Endothelial cell of umbilical vein (primary cell): ENCODE measurements around the gene UNC13D. TPM values are rescaled to one million over a fixed set of nuclear protein-coding genes. Genes with fewer than 3 reads are reported as not detected.

Source experiments
- BruUV-seq: library from RNA; stranded (reverse); fragments of 400-500 nt; replicated peaks from 2 replicates; lab custom pipeline; 2021; lab: Mats Ljungman, UMichigan
- CTCF ChIA-PET: fragments of 300-600, 350-600 bp; sonication (Branson Sonifier 250); formaldehyde crosslinking; loops from one replicate; lab custom pipeline; 2021; ENCODE audit warnings: antibody characterized with exemption, inconsistent platforms; lab: Charles Lee
- POLR2A ChIA-PET: fragments of 300-600, 350-600 bp; sonication (Branson Sonifier 250); formaldehyde crosslinking; loops from one replicate; lab custom pipeline; 2021; ENCODE audit warnings: antibody characterized with exemption, inconsistent platforms; lab: Charles Lee
- DNase-seq: peaks from one replicate; pipeline ENCODE4 v3.0.0-alpha.2; 2011; ENCODE audit warnings: low read depth, low spot score
- FAIRE-seq: peaks from 2 replicates; lab custom pipeline; 2011; peaks lifted over from hg19 to GRCh38; lab: Jason Lieb, UNC
- H2AFZ ChIP-seq: 2 replicates; pipeline ENCODE4 v1.6.0; 2012; ENCODE audit warnings: low read depth, low read length, control low read depth, inconsistent platforms
- H3K27ac ChIP-seq: 2 replicates; pipeline ENCODE4 v1.5.1; 2011; ENCODE audit warnings: low read depth, mild to moderate bottlenecking, control low read depth, low read length, moderate library complexity; ENCODE audit not compliant: insufficient read depth
- H3K27me3 ChIP-seq, 2 experiments: 2 replicates each; pipeline versions ENCODE4 v1.6.0 to v1.6.1; 2011; ENCODE audit warnings: low read length in 2 of 2, mixed read lengths in 1 of 2; ENCODE audit not compliant: control insufficient read depth in 2 of 2, insufficient read depth in 2 of 2
- H3K36me3 ChIP-seq, 2 experiments: 2 replicates in 1 of 2; 3 replicates in 1 of 2; pipeline ENCODE4 v1.5.1; 2011; ENCODE audit warnings: low read length in 2 of 2, mild to moderate bottlenecking in 1 of 2, moderate library complexity in 1 of 2; ENCODE audit not compliant: control insufficient read depth in 2 of 2, insufficient read depth in 2 of 2; ENCODE audit errors: extremely low read depth in 1 of 2
- H3K4me1 ChIP-seq: 3 replicates; pipeline ENCODE4 v1.5.1; 2011; ENCODE audit warnings: mild to moderate bottlenecking, low read length; ENCODE audit not compliant: control insufficient read depth, insufficient read depth; ENCODE audit errors: extremely low read depth
- H3K4me2 ChIP-seq: 2 replicates; pipeline ENCODE4 v1.6.1; 2011; ENCODE audit warnings: low read length, control low read depth, mixed read lengths; ENCODE audit not compliant: insufficient read depth
- H3K4me3 ChIP-seq, 3 experiments: fragments of 200-600 bp in 1 of 3; sonication (generic), shearing (Covaris generic) in 1 of 3; replicated peaks in 1 of 3; 2 replicates each; pipeline ENCODE4 v1.5.1; 2011 to 2016; ENCODE audit warnings: control low read depth in 3 of 3, low read length in 3 of 3, mild to moderate bottlenecking in 2 of 3, inconsistent platforms in 1 of 3, low read depth in 1 of 3, moderate library complexity in 1 of 3; ENCODE audit not compliant: insufficient read depth in 1 of 3
- H3K79me2 ChIP-seq: 2 replicates; pipeline ENCODE4 v1.6.0; 2012; ENCODE audit warnings: low read length, inconsistent platforms; ENCODE audit not compliant: control insufficient read depth, insufficient read depth
- H3K9ac ChIP-seq: replicated peaks from 2 replicates; pipeline ENCODE3; 2011; ENCODE audit warnings: low read length, control low read depth; ENCODE audit not compliant: insufficient read depth; ENCODE audit errors: extremely low read depth
- H3K9me1 ChIP-seq: replicated peaks from 3 replicates; pipeline ENCODE4 v1.6.0; 2011; ENCODE audit warnings: mild to moderate bottlenecking, low read length; ENCODE audit not compliant: control insufficient read depth, insufficient read depth; ENCODE audit errors: extremely low read depth
- H3K9me3 ChIP-seq: replicated peaks from 2 replicates; pipeline ENCODE4 v1.5.1; 2012; ENCODE audit warnings: low read length, inconsistent platforms; ENCODE audit not compliant: control insufficient read depth, insufficient read depth
- H4K20me1 ChIP-seq: replicated peaks from 2 replicates; pipeline ENCODE3; 2011; ENCODE audit warnings: mild to moderate bottlenecking, low read length; ENCODE audit not compliant: control insufficient read depth, insufficient read depth; ENCODE audit errors: extremely low read depth
- CTCF ChIP-seq, 2 donors: IDR thresholded peaks; 1 replicate in 1 of 2; 2 replicates in 1 of 2; pipeline ENCODE4 v1.5.1; 2011; ENCODE audit warnings: low read length in 2 of 2, mild to moderate bottlenecking in 2 of 2, moderate library complexity in 2 of 2, control low read depth in 1 of 2, inconsistent platforms in 1 of 2, low read depth in 1 of 2; ENCODE audit not compliant: insufficient read depth in 1 of 2; ENCODE audit errors: extremely low read depth in 1 of 2
- EZH2 ChIP-seq: IDR thresholded peaks from 2 replicates; pipeline ENCODE4 v1.6.1; 2012; ENCODE audit warnings: borderline replicate concordance, low read depth, mild to moderate bottlenecking, moderate library complexity, low read length, inconsistent platforms; ENCODE audit not compliant: severe bottlenecking
- FOS ChIP-seq: IDR thresholded peaks from 2 replicates; pipeline ENCODE4 v1.6.1; 2011; ENCODE audit warnings: mild to moderate bottlenecking, low read length, moderate library complexity, borderline replicate concordance; ENCODE audit not compliant: insufficient read depth
- GATA2 ChIP-seq: IDR thresholded peaks from 2 replicates; pipeline ENCODE4 v1.7.0; 2011; ENCODE audit warnings: low read depth, mild to moderate bottlenecking, moderate library complexity, mixed read lengths, low read length; ENCODE audit not compliant: insufficient read length, insufficient read depth
- JUN ChIP-seq: IDR thresholded peaks from 2 replicates; pipeline ENCODE4 v1.6.1; 2011; ENCODE audit warnings: borderline replicate concordance, low read depth; ENCODE audit not compliant: insufficient read length, insufficient read depth
- MAX ChIP-seq: IDR thresholded peaks from 2 replicates; pipeline ENCODE4 v1.6.1; 2011; ENCODE audit not compliant: insufficient read depth, insufficient read length
- MYC ChIP-seq: IDR thresholded peaks from one replicate; pipeline ENCODE4 v1.6.1; 2011; ENCODE audit warnings: mild to moderate bottlenecking, low read depth, low read length
- POLR2A ChIP-seq: IDR thresholded peaks from 2 replicates; pipeline ENCODE4 v1.6.1; 2012; ENCODE audit warnings: low read depth, mild to moderate bottlenecking, control low read depth, low read length
- POLR2AphosphoS5 ChIP-seq: IDR thresholded peaks from 2 replicates; pipeline ENCODE4 v1.6.1; 2012; ENCODE audit warnings: low read depth, mild to moderate bottlenecking, control low read depth, low read length, moderate library complexity; ENCODE audit not compliant: insufficient read depth
- dilution Hi-C: fragments of 300-500 bp; cut with MboI; formaldehyde crosslinking; loops from one replicate; pipeline ENCODE4 v1.15.0; 2019; ENCODE audit warnings: low sequenced_read_pairs; ENCODE audit not compliant: extremely low pct_ligation_motif_present
- intact Hi-C: fragments of 100-400 bp; cut with micrococcal nuclease; formaldehyde crosslinking; loops from one replicate; pipeline ENCODE4 v1.10.0; 2022
- polyA plus RNA-seq, 4 experiments: library from polyadenylated mRNA; depleted of rRNA in 3 of 4; stranded (reverse) in 3 of 4; unstranded in 1 of 4; fragments of >200 nt; gene quantifications; 2 replicates each; pipeline versions ENCODE4 v1.2.1 to v1.2.3, GENCODE V29; 2011 to 2012; ENCODE audit warnings: missing spikeins in 1 of 4
- total RNA-seq: library from RNA; stranded (reverse); gene quantifications from 2 replicates; pipeline ENCODE4 v1.2.3, GENCODE V29; 2021

UNC13D gene
- total and polyA plus RNA-seq, 2 donors (not counting 3 experiments of a cell fraction or from before 2014, with no cell fraction given): 6.9 to 14.9 TPM

GRCh38 chr17:75854881-75855309 is 10.7 kb upstream of the UNC13D start:
- FAIRE-seq (no peak), DNase-seq (no peak)
- Histone ChIP-seq H3K9ac (peak overlapping the region; percentile 48), H3K9me3 (no peaks in the 10 kb centered on the region), H3K79me2 (peaks cover 13% of the 10 kb centered on the region), H2AFZ (no peak overlapping the region), H3K27ac (peak overlapping the region; percentile 89), H3K9me1 (no peaks in the 10 kb centered on the region), H4K20me1 (no peaks in the 10 kb centered on the region), H3K27me3 (no peaks in the 10 kb centered on the region), H3K4me2 (peak overlapping the region; percentile 84), H3K36me3 (peaks cover 0 to 13% of the 10 kb centered on the region in 2 experiments), H3K4me3 (peak overlapping the region; percentile 19 to 76 (median 70)), H3K4me1 (peaks cover 39% of the 10 kb centered on the region)
- TF ChIP-seq POLR2A (no peak), CTCF (IDR thresholded peaks at IDR 0.05; ENCODE audit: extremely low read depth in 1 of 2, insufficient read depth in 1 of 2, low read depth in 1 of 2, low read length in 2 of 2) (no peak), JUN (no peak), EZH2 (no peak), MYC (no peak), MAX (no peak), POLR2AphosphoS5 (no peak), FOS (no peak), GATA2 (no peak)
- intact Hi-C loops (loop anchor here (1.0 to 2.0 kb wide), 6 partner anchors 10 to 70 kb away; partner anchors contain the start of genes TRIM65 and UNK), dilution Hi-C loops (no loop called here)
- ChIA-PET POLR2A (interaction anchor here (0.6 to 2.8 kb wide), 11 partner anchors 8 to 220 kb away, joined by 3 to 23 read pairs (median 5); partner anchors contain the start of genes FBF1 and GALR2), CTCF (interaction anchor here (0.7 to 11.3 kb wide), 17 partner anchors 9 to 585 kb away, joined by 3 to 241 read pairs (median 6); partner anchors contain the start of genes MRPL38, TRIM47 and TRIM65)
- BruUV-seq: no TSS peak
